Heart left ventricle (tissue), 16 donors: Measurements from ENCODE around the gene TOMM6. TPM values are rescaled to one million over a fixed set of nuclear protein-coding genes. Genes with fewer than 3 reads are reported as not detected.

Source experiments
- ATAC-seq, 4 donors: fragments of 200-7000 bp; cut with Tn5 transposase; one replicate each; pipeline ENCODE4 v1.9.1; 2020 to 2022; ENCODE audit warnings: moderate library complexity in 4 of 4, mild to moderate bottlenecking in 3 of 4, moderate number of reproducible peaks in 1 of 4
- DNase-seq, 5 donors: peaks; one replicate each; pipeline ENCODE4 v3.0.0-alpha.2; 2020
- H3K27ac ChIP-seq, 12 donors: fragments of 200-600 bp; sonication (generic) in 4 of 12; one replicate each; pipeline versions ENCODE4 v1.5.0 to v1.8.0; 2016 to 2022; ENCODE audit warnings: mild to moderate bottlenecking in 2 of 12
- H3K27me3 ChIP-seq, 9 donors: fragments of 200-600 bp; sonication (generic) in 2 of 9; one replicate each; pipeline versions ENCODE4 v1.5.1 to v1.8.0; 2016 to 2022; ENCODE audit warnings: mild to moderate bottlenecking in 3 of 9
- H3K36me3 ChIP-seq, 9 donors: fragments of 200-600 bp; sonication (generic) in 2 of 9; one replicate each; pipeline versions ENCODE4 v1.5.0 to v1.8.0; 2018 to 2022; ENCODE audit warnings: mild to moderate bottlenecking in 2 of 9
- H3K4me1 ChIP-seq, 12 donors: fragments of 200-600 bp; sonication (generic) in 4 of 12; one replicate each; pipeline versions ENCODE4 v1.5.0 to v1.8.0; 2016 to 2022; ENCODE audit warnings: mild to moderate bottlenecking in 3 of 12
- H3K4me3 ChIP-seq, 12 donors: fragments of 200-600 bp; sonication (generic) in 4 of 12; one replicate each; pipeline versions ENCODE4 v1.5.0 to v1.8.0; 2017 to 2022; ENCODE audit warnings: mild to moderate bottlenecking in 9 of 12, moderate library complexity in 4 of 12
- H3K9me3 ChIP-seq, 12 donors: fragments of 200-600 bp; sonication (generic) in 4 of 12; one replicate each; pipeline versions ENCODE4 v1.5.0 to v1.8.0; 2016 to 2022; ENCODE audit warnings: mild to moderate bottlenecking in 1 of 12
- CTCF ChIP-seq, 12 donors: fragments of 200-600 bp; sonication (generic) in 4 of 12; IDR thresholded peaks; one replicate each; pipeline versions ENCODE4 v1.5.0 to v1.8.0; 2018 to 2022; ENCODE audit warnings: antibody characterized with exemption in 12 of 12, mild to moderate bottlenecking in 5 of 12
- POLR2A ChIP-seq, 2 donors: fragments of 450-650 bp; IDR thresholded peaks; one replicate each; pipeline ENCODE4 v1.6.1; 2017; ENCODE audit warnings: antibody characterized with exemption in 2 of 2, mild to moderate bottlenecking in 2 of 2, moderate library complexity in 2 of 2
- WGBS, 4 donors: extraction: QIAGEN DNeasy Blood & Tissue Kit in 2 of 4; methylation state at CpG; one replicate each; pipeline versions ENCODE4 v1.1.5 to v1.1.7; 2013 to 2018; 5-methylcytosine and 5-hydroxymethylcytosine counted together
- intact Hi-C, 10 donors: fragments of 100-400 bp; cut with DNase I; formaldehyde crosslinking; loops; one replicate each; pipeline versions ENCODE4 v1.11.1 to v1.14.2; 2022
- polyA plus RNA-seq, 2 donors: library from polyadenylated mRNA; stranded (reverse); fragments of 200-250 nt; gene quantifications; one replicate each; pipeline ENCODE4 v1.2.3, GENCODE V29; 2013
- total RNA-seq, 9 donors: library from RNA; depleted of rRNA in 2 of 9; stranded (reverse); fragments of >200 nt in 2 of 9; fragmentation: NEBNext Ultra II Directional in 3 of 9; extraction: Animal tissue kit (Norgen Biotek cat#: 25700) in 3 of 9; gene quantifications; one replicate each; pipeline versions ENCODE4 v1.1.0 to v1.2.4, GENCODE V29; 2016 to 2023
- donor health status: ischemic (EF 13 %, LVEDD 7.1; RV severe dilation, severe dysfunction).
- donor health status: healthy with polysubstance abuse.
- donor health status: DM: no; HTN: yes; CAD: no.
- donor health status: DM: no; HTN: no; CAD: no.
- donor health status: ischemic (EF 25% LVEDD 6.9; RV normal size, moderate dysfunction).
- donor health status: ischemic (EF 25% LVEDD 5.7; RV mildly dilated, moderate dysfunction).
- donor health status: healthy.
- donor health status: DM: yes; HTN: yes; CAD: no.
- donor health status: ischemic (EF 35%, LVEDD 5.7; RV mildly dilated, moderate dysfunction).
- donor health status: nonischemic (EF 11% LVEDD 7.7; RV severe dilation, severe dysfunction).
- donor health status: DM: yes; HTN: yes; CAD: no.
- donor health status: PGD.
- donor health status: ischemic (EF 29% LVEDD 5.4; RV normal size, mild dysfunction).
- donor health status: nonischemic (EF 23%, LVEDD 6.1; RV moderate dilation, normal function).

The TOMM6 gene
- total and polyA plus RNA-seq, 11 donors: 158 to 277 (median 182) TPM

GRCh38 chr6:41785689-41786450 lies 1.6 kb upstream of the TOMM6 start:
- intact Hi-C loops: loop anchor here in 9 of 10 donors (2.0 to 10.0 kb wide), 13 partner anchors 81 to 779 kb away; partner anchors contain the start of genes BYSL (in 5 of the 9), MED20 (in 5 of the 9), MRPS10 (in 2 of the 9) and USP49 (in 2 of the 9)
- DNase-seq: peak in 2 of 5 donors; percentile 57 to 73

DNA sequence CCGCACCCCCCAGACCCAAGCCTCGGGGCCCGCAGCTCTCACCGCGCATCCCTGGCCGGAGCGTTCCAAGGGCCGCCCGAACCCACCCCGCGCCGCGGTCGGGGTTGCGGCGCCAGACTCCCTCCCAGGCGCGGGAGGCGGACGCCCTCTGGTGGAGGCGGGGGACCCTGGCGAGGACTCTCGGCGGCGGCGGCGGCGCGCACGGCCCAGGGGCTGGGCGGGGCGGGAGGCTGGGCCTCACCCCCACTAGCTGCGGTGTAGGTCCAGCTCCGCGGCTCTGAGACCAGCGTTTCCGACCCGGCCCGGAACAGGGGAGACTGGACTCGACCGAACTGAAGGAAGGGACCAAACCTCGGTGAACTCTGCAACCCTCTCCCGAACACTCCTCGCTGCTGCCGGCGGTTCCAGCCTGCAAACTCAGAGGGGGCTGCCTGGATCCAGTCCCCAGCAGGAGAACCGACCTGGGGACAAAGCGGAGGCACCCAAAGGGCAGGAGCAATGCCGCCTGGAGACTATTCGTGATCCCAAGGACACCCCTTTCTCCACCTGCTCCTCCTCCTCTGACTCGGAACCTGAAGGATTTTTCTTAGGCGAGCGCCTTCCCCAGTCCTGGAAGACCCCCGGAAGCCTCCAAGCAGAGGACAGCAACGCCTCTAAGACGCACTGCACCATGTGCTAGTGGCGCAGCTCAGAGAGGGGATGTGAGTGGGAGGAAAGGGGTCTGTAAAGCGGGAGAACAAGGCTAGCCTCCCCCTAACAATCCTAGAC lies 859 bp upstream of the TOMM6 start:
- Histone ChIP-seq H3K27ac (peak overlapping the region; percentile 83 to 99 (median 94)), H3K36me3 (peaks cover 0 to 39% (median 30%) of the 10 kb centered on the region in 9 donors), H3K27me3 (no peaks in the 10 kb centered on the region), H3K4me1 (peaks cover 12 to 57% (median 35%) of the 10 kb centered on the region in 12 donors), H3K4me3 (peak overlapping the region; percentile 43 to 99 (median 88)), H3K9me3 (no peaks in the 10 kb centered on the region)
- ATAC-seq: peak; percentile 88 to 90 (median 90)
- TF ChIP-seq POLR2A (IDR thresholded peaks at IDR 0.05): peak in 1 of 2 donors; percentile 38
- TF ChIP-seq CTCF (IDR thresholded peaks at IDR 0.05): peak; percentile 70 to 94 (median 85)
- intact Hi-C loops: loop anchor here in 9 of 10 donors (1.0 to 10.0 kb wide), 14 partner anchors 82 to 778 kb away; partner anchors contain the start of genes BYSL (in 8 of the 9), MED20 (in 8 of the 9), MRPS10 (in 2 of the 9) and USP49 (in 2 of the 9)
- 1 to 4% (median 2%) methylated on average over 28 to 58 of the region's 58 CpGs for WGBS, 4 donors
- peak; percentile 89 to 96 (median 91) for DNase-seq

More at GRCh38 chr6:41785689-41786450, 1.6 kb upstream of the TOMM6 start:
- Histone ChIP-seq H3K4me3 (peak overlapping the region; percentile 43 to 99 (median 88)), H3K36me3 (peaks cover 0 to 31% (median 22%) of the 10 kb centered on the region in 9 donors), H3K9me3 (no peaks in the 10 kb centered on the region), H3K27me3 (no peaks in the 10 kb centered on the region), H3K27ac (peak overlapping the region; percentile 12 to 99 (median 94)), H3K4me1 (peaks cover 14 to 64% (median 43%) of the 10 kb centered on the region in 12 donors)
- 21 to 38% (median 21%) methylated on average over 9 to 29 of the region's 29 CpGs for WGBS, 4 donors
- no peak for TF ChIP-seq CTCF (IDR thresholded peaks at IDR 0.05)
- TF ChIP-seq POLR2A (IDR thresholded peaks at IDR 0.05): no peak
- ATAC-seq: peak in 2 of 4 donors; percentile 5 to 6

GRCh38 chr6:41789390-41789724 lies 1.9 kb downstream of the TOMM6 start:
- ATAC-seq (no peak), DNase-seq (no peak)
- H3K27me3 ChIP-seq: no peaks in the 10 kb centered on the region
- 58 to 66% (median 61%) methylated on average over 3 of the region's 3 CpGs for WGBS, 4 donors
- no peaks in the 10 kb centered on the region for H3K9me3 ChIP-seq
- no peak for TF ChIP-seq POLR2A (IDR thresholded peaks at IDR 0.05)
- no peak for TF ChIP-seq CTCF (IDR thresholded peaks at IDR 0.05)
- intact Hi-C loops: loop anchor here in 8 of 10 donors (5.0 to 10.0 kb wide), 11 partner anchors 85 to 775 kb away; partner anchors contain the start of genes BYSL (in 3 of the 8), MED20 (in 3 of the 8), MRPS10 (in 2 of the 8) and USP49 (in 2 of the 8)
- peak overlapping the region in 1 of 12 donors; percentile 88 for H3K4me3 ChIP-seq
- H3K27ac ChIP-seq: peak overlapping the region in 1 of 12 donors; percentile 3
- H3K36me3 ChIP-seq: peaks cover 0 to 61% (median 42%) of the 10 kb centered on the region in 9 donors
- H3K4me1 ChIP-seq: peaks cover 12 to 58% (median 36%) of the 10 kb centered on the region in 12 donors
